Mesendoderm (in vitro differentiated cells): ENCODE measurements around the gene ARHGEF11.

ENCODE experiments used
- DNase-seq: peaks from one replicate; pipeline ENCODE4 v3.0.0; 2013
- H2AK5ac ChIP-seq: 2 replicates; pipeline ENCODE4 v1.6.1; 2013; ENCODE audit warnings: low read length, inconsistent platforms
- H2BK120ac ChIP-seq: 2 replicates; pipeline ENCODE4 v1.6.1; 2013; ENCODE audit warnings: low read depth, mild to moderate bottlenecking, low read length, moderate library complexity, mixed read lengths
- H2BK15ac ChIP-seq: replicated peaks from 2 replicates; pipeline ENCODE4 v1.6.1; 2013; ENCODE audit warnings: low read depth, mild to moderate bottlenecking, moderate library complexity
- H2BK5ac ChIP-seq: 2 replicates; pipeline ENCODE4 v1.6.1; 2013; ENCODE audit warnings: low read length, inconsistent platforms
- H3K18ac ChIP-seq: 2 replicates; pipeline ENCODE4 v1.6.1; 2013; ENCODE audit warnings: mild to moderate bottlenecking, low read length, mixed read lengths
- H3K23ac ChIP-seq: one replicate; pipeline ENCODE4 v1.6.1; 2013; ENCODE audit warnings: low read length
- H3K27ac ChIP-seq: 2 replicates; pipeline ENCODE4 v1.5.1; 2013; ENCODE audit warnings: low read depth, mild to moderate bottlenecking, inconsistent platforms, low read length, moderate library complexity
- H3K27me3 ChIP-seq: 2 replicates; pipeline ENCODE4 v1.6.1; 2013; ENCODE audit warnings: low read length, control low read depth, mild to moderate bottlenecking, inconsistent platforms; ENCODE audit not compliant: insufficient read depth, poor library complexity
- H3K36me3 ChIP-seq: 2 replicates; pipeline ENCODE4 v1.6.1; 2013; ENCODE audit warnings: low read length, inconsistent platforms; ENCODE audit not compliant: control insufficient read depth, insufficient read depth
- H3K4ac ChIP-seq: one replicate; pipeline ENCODE4 v1.6.1; 2013; ENCODE audit warnings: low read depth, mild to moderate bottlenecking, low read length, moderate library complexity
- H3K4me1 ChIP-seq: 2 replicates; pipeline ENCODE4 v1.6.1; 2013; ENCODE audit warnings: low read depth, low read length, inconsistent platforms; ENCODE audit not compliant: control insufficient read depth
- H3K4me2 ChIP-seq: 2 replicates; pipeline ENCODE4 v1.6.1; 2013; ENCODE audit warnings: low read length
- H3K4me3 ChIP-seq: 2 replicates; pipeline ENCODE4 v1.5.1; 2013; ENCODE audit warnings: mild to moderate bottlenecking, low read length
- H3K56ac ChIP-seq: one replicate; pipeline ENCODE4 v1.6.1; 2013; ENCODE audit warnings: low read length
- H3K79me1 ChIP-seq: 2 replicates; pipeline ENCODE4 v1.6.1; 2013; ENCODE audit warnings: low read length, inconsistent platforms
- H3K79me2 ChIP-seq: 2 replicates; pipeline ENCODE4 v1.6.1; 2013; ENCODE audit warnings: mild to moderate bottlenecking, low read length; ENCODE audit not compliant: control insufficient read depth, insufficient read depth
- H3K9ac ChIP-seq: 2 replicates; pipeline ENCODE4 v1.6.1; 2013; ENCODE audit warnings: low read length, inconsistent platforms
- H4K5ac ChIP-seq: one replicate; pipeline ENCODE4 v1.6.1; 2013; ENCODE audit warnings: low read length
- H4K8ac ChIP-seq: one replicate; pipeline ENCODE4 v1.6.1; 2013; ENCODE audit warnings: low read depth, mild to moderate bottlenecking, control low read depth, low read length, moderate library complexity
- WGBS: extraction: QIAGEN DNeasy Blood & Tissue Kit; methylation state at CpG from one replicate; pipeline ENCODE4 v1.1.7; 2013; ENCODE audit warnings: low lambda C conversion rate, missing lambda C conversion rate; ENCODE audit not compliant: insufficient coverage; ENCODE audit errors: extremely low coverage; 5-methylcytosine and 5-hydroxymethylcytosine counted together

Gene ARHGEF11

DNA sequence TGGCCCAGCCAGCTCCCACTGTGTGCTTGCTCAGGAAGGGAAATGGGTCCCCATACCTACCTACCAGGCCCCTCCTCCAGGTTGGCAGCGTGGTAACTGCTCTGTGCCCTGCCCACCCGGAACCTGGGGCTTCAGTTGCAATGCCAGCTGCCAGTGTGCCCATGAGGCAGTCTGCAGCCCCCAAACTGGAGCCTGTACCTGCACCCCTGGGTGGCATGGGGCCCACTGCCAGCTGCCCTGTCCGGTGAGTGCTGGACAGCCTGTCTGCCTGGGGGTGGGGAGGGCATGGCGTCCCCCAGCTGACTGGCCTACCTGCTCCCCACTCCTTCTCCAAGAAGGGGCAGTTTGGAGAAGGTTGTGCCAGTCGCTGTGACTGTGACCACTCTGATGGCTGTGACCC, 135.9 kb downstream of the ARHGEF11 start:
- Histone ChIP-seq H2BK120ac (no peak overlapping the region), H3K4me3 (no peak overlapping the region)
- WGBS: no CpG with 5 or more reads among the region's 5 CpGs

DNA sequence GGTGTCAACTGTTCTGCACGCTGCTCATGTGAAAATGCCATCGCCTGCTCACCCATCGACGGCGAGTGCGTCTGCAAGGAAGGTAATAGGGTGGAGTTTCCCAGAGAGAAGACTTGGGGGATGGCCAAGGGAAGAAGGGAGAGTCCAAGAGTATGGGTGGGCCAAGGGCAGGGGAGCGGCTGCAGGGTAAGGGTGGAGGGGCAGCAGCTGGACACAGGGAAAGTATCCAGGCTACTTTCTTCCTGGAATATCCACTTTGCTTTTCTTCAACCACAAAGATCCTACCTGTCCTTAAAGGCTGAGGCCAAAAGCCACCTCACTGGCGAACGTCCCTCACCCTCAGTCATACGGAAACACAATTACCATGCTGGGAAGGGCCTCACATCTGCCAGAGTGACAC, 136.6 kb downstream of the ARHGEF11 start:
- Histone ChIP-seq H3K4me1 (no peaks in the 10 kb centered on the region), H2BK120ac (no peak overlapping the region), H3K79me1 (no peaks in the 10 kb centered on the region), H3K27me3 (no peaks in the 10 kb centered on the region), H2BK5ac (no peak overlapping the region), H3K56ac (no peak overlapping the region), H3K9ac (no peak overlapping the region), H4K8ac (no peak overlapping the region), H3K79me2 (no peaks in the 10 kb centered on the region), H2AK5ac (no peak overlapping the region), H3K4me3 (no peak overlapping the region), H3K27ac (no peak overlapping the region), H4K5ac (no peak overlapping the region), H3K23ac (no peak overlapping the region), H3K4ac (no peak overlapping the region), H2BK15ac (no peak overlapping the region), H3K4me2 (no peak overlapping the region), H3K36me3 (no peaks in the 10 kb centered on the region), H3K18ac (no peak overlapping the region)
- DNase-seq: no peak
- no CpG with 5 or more reads among the region's 10 CpGs for WGBS

More for the DNA sequence above, 135.9 kb downstream of the ARHGEF11 start:
- no peaks in the 10 kb centered on the region for H3K79me2 ChIP-seq
- no peaks in the 10 kb centered on the region for H3K36me3 ChIP-seq
- H2BK5ac ChIP-seq: no peak overlapping the region
- no peak overlapping the region for H3K4ac ChIP-seq
- H3K27ac ChIP-seq: no peak overlapping the region
- H3K9ac ChIP-seq: no peak overlapping the region
- H2BK15ac ChIP-seq: no peak overlapping the region
- no peaks in the 10 kb centered on the region for H3K79me1 ChIP-seq
- no peak overlapping the region for H2AK5ac ChIP-seq
- no peak overlapping the region for H3K56ac ChIP-seq
- DNase-seq: no peak
- no peak overlapping the region for H4K8ac ChIP-seq
- no peak overlapping the region for H3K18ac ChIP-seq
- H3K4me2 ChIP-seq: no peak overlapping the region
- no peaks in the 10 kb centered on the region for H3K27me3 ChIP-seq
- no peak overlapping the region for H4K5ac ChIP-seq
- no peak overlapping the region for H3K23ac ChIP-seq
- no peaks in the 10 kb centered on the region for H3K4me1 ChIP-seq

DNA sequence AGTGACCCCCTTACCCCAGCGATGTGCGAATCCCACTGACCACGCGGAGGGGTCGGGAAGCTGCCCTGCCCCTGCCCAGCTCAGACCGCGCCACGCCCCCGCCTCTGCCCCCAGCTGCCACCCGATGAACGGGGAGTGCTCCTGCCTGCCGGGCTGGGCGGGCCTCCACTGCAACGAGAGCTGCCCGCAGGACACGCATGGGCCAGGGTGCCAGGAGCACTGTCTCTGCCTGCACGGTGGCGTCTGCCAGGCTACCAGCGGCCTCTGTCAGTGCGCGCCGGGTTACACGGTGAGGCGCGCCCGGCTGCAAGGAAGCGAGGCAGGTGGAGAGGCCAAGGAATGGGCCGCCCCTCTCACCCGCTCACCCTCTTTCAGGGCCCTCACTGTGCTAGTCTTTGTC, 137.0 kb downstream of the ARHGEF11 start:
- Histone ChIP-seq H3K56ac (no peak overlapping the region), H2BK120ac (no peak overlapping the region), H3K79me1 (no peaks in the 10 kb centered on the region), H3K36me3 (no peaks in the 10 kb centered on the region), H3K18ac (no peak overlapping the region), H3K23ac (no peak overlapping the region), H3K27ac (no peak overlapping the region), H4K8ac (no peak overlapping the region), H3K79me2 (no peaks in the 10 kb centered on the region), H3K9ac (no peak overlapping the region), H2AK5ac (no peak overlapping the region), H2BK5ac (no peak overlapping the region), H3K4me3 (no peak overlapping the region), H3K4ac (no peak overlapping the region), H4K5ac (no peak overlapping the region), H3K27me3 (no peaks in the 10 kb centered on the region), H2BK15ac (no peak overlapping the region), H3K4me1 (no peaks in the 10 kb centered on the region), H3K4me2 (no peak overlapping the region)
- no CpG with 5 or more reads among the region's 29 CpGs for WGBS
- DNase-seq: no peak

DNA sequence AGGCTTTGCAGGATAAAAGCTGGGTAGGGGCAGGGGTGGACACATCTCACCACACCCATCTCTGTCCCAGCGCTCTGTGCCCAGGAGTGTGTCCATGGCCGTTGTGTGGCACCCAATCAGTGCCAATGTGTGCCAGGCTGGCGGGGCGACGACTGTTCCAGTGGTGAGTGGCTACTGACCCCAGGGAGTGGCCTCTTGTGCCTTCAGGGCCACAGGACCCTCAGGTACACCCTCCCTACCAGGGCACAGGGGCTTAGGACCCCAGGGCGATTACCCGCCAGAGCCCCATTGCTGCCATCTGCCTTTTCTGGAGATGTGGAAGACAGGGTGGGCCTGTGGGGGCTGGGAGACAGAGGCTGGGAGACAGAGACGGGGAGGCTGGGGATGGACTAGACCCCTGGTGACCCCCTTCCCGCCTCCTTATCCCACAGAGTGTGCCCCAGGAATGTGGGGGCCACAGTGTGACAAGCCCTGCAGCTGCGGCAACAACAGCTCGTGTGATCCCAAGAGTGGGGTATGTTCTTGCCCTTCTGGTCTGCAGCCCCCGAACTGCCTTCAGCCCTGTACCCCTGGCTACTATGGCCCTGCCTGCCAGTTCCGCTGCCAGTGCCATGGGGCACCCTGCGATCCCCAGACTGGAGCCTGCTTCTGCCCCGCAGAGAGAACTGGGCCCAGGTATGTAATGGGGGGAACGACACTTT, 139.2 kb downstream of the ARHGEF11 start:
- Histone ChIP-seq H3K23ac (no peak overlapping the region), H3K79me1 (no peaks in the 10 kb centered on the region), H2BK120ac (no peak overlapping the region), H3K36me3 (no peaks in the 10 kb centered on the region), H3K4me3 (no peak overlapping the region), H2BK5ac (no peak overlapping the region), H3K4ac (no peak overlapping the region), H3K79me2 (no peaks in the 10 kb centered on the region), H2AK5ac (no peak overlapping the region), H3K4me2 (no peak overlapping the region), H4K8ac (no peak overlapping the region), H3K56ac (no peak overlapping the region), H3K9ac (no peak overlapping the region), H2BK15ac (no peak overlapping the region), H3K27me3 (no peaks in the 10 kb centered on the region), H3K27ac (no peak overlapping the region), H3K18ac (no peak overlapping the region), H3K4me1 (no peaks in the 10 kb centered on the region), H4K5ac (no peak overlapping the region)
- DNase-seq: no peak
- WGBS: no CpG with 5 or more reads among the region's 16 CpGs

DNA sequence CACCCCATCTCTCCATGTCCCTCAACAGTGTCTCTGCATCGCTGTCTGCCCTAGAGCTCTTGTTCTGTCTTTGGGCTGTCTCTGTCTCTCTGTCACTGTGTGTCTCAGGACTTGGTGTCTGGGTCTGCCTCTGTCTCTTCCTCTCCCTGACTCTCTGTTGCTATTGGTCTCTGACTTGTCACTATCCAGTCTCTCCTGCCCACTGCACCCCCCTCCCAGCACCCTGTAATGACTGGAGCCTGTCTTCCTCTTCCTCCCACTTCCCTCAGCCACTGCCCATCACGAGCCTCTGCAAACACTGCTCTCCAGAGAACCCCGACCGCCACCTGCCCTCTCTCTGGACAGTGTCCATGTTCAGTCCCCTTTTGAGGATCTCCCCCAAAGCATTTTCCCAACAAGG, 139.9 kb downstream of the ARHGEF11 start:
- Histone ChIP-seq H3K9ac (no peak overlapping the region), H4K8ac (no peak overlapping the region), H3K23ac (no peak overlapping the region), H3K4ac (no peak overlapping the region), H2AK5ac (no peak overlapping the region), H2BK15ac (no peak overlapping the region), H3K4me1 (no peaks in the 10 kb centered on the region), H3K4me2 (no peak overlapping the region), H3K79me1 (no peaks in the 10 kb centered on the region), H3K56ac (no peak overlapping the region), H3K18ac (no peak overlapping the region), H3K4me3 (no peak overlapping the region), H3K27me3 (no peaks in the 10 kb centered on the region), H2BK5ac (no peak overlapping the region), H4K5ac (no peak overlapping the region), H3K36me3 (no peaks in the 10 kb centered on the region), H2BK120ac (no peak overlapping the region), H3K27ac (no peak overlapping the region), H3K79me2 (no peaks in the 10 kb centered on the region)
- no CpG with 5 or more reads among the region's 4 CpGs for WGBS
- DNase-seq: no peak

- no peak overlapping the region for H3K4me2 ChIP-seq
- WGBS: no CpG with 5 or more reads among the region's 16 CpGs
- H3K79me1 ChIP-seq: no peaks in the 10 kb centered on the region
- no peak overlapping the region for H2AK5ac ChIP-seq
- H3K23ac ChIP-seq: no peak overlapping the region
- no peak overlapping the region for H2BK5ac ChIP-seq
- H4K8ac ChIP-seq: no peak overlapping the region
- H3K79me2 ChIP-seq: no peaks in the 10 kb centered on the region
- H2BK120ac ChIP-seq: no peak overlapping the region
- no peak overlapping the region for H3K4ac ChIP-seq
- H3K36me3 ChIP-seq: no peaks in the 10 kb centered on the region
- no peak overlapping the region for H3K27ac ChIP-seq
- no peak overlapping the region for H3K9ac ChIP-seq
- no peaks in the 10 kb centered on the region for H3K4me1 ChIP-seq
- no peak for DNase-seq
- H3K27me3 ChIP-seq: no peaks in the 10 kb centered on the region
- no peak overlapping the region for H3K4me3 ChIP-seq
- no peak overlapping the region for H3K18ac ChIP-seq
- H2BK15ac ChIP-seq: no peak overlapping the region
- H3K56ac ChIP-seq: no peak overlapping the region
- no peak overlapping the region for H4K5ac ChIP-seq
Observed at GRCh38 chr1:156905176-156905575, 140.4 kb downstream of the ARHGEF11 start.
